ENCODE data around the gene RBM17. TPM values are rescaled to one million over a fixed set of nuclear protein-coding genes. Genes with fewer than 3 reads are reported as not detected.
A peak's percentile ranks its signal among the peaks of the same experiment; 100 is the strongest.
"Not testable (repeated sequence)": the region's sequence is repeated elsewhere in the genome, so short reads cannot be mapped to it uniquely, and the experiment has no call there.

The RBM17 gene
- total RNA-seq, 3 donors from 2014 or later, result 231 to 261 (median 237) TPM

- Mint-ChIP-seq H3K4me1 (ENCODE audit: low read depth) (peaks cover 69% of the 10 kb centered on the region), H3K4me3 (no peak overlapping the region), H3K27me3 (ENCODE audit: low read depth) (no peaks in the 10 kb centered on the region), H3K9me3 (no peaks in the 10 kb centered on the region), H3K36me3 (ENCODE audit: insufficient read depth) (no peaks in the 10 kb centered on the region)
- no peak for DNase-seq
- ATAC-seq, result no peak
Observed at GRCh38 chr10:6138456-6138855, 49.6 kb downstream of the RBM17 start.

GRCh38 chr10:6139470-6139869 is 50.6 kb downstream of the RBM17 start:
- H3K36me3 Mint-ChIP-seq (ENCODE audit: insufficient read depth), result no peaks in the 10 kb centered on the region
- H3K4me3 Mint-ChIP-seq, result peak overlapping the region; percentile 74
- peaks cover 74% of the 10 kb centered on the region for H3K4me1 Mint-ChIP-seq (ENCODE audit: low read depth)

GRCh38 chr10:6140141-6140841 is 51.5 kb downstream of the RBM17 start:
- H3K4me1 Mint-ChIP-seq (ENCODE audit: low read depth), result peaks cover 66% of the 10 kb centered on the region
- DNase-seq (no peak), ATAC-seq (no peak)
- no peaks in the 10 kb centered on the region for H3K36me3 Mint-ChIP-seq (ENCODE audit: insufficient read depth)
- H3K9me3 Mint-ChIP-seq, result no peaks in the 10 kb centered on the region
- peak overlapping the region; percentile 74 for H3K4me3 Mint-ChIP-seq
- no peaks in the 10 kb centered on the region for H3K27me3 Mint-ChIP-seq (ENCODE audit: low read depth)

More at GRCh38 chr10:6139470-6139869, 50.6 kb downstream of the RBM17 start:
- Mint-ChIP-seq H3K9me3 (no peaks in the 10 kb centered on the region), H3K27me3 (ENCODE audit: low read depth) (no peaks in the 10 kb centered on the region)
- DNase-seq (no peak), ATAC-seq (no peak)

- ATAC-seq (no peak), DNase-seq (no peak)
- Mint-ChIP-seq H3K4me3 (peak overlapping the region; percentile 74), H3K9me3 (no peaks in the 10 kb centered on the region), H3K27me3 (ENCODE audit: low read depth) (no peaks in the 10 kb centered on the region), H3K4me1 (ENCODE audit: low read depth) (peaks cover 63% of the 10 kb centered on the region), H3K36me3 (ENCODE audit: insufficient read depth) (no peaks in the 10 kb centered on the region)
Observed at GRCh38 chr10:6140965-6141295, 52.1 kb downstream of the RBM17 start.

GRCh38 chr10:6141296-6142151 is 52.7 kb downstream of the RBM17 start:
- Mint-ChIP-seq H3K4me3 (peak overlapping the region; percentile 74), H3K36me3 (ENCODE audit: insufficient read depth) (no peaks in the 10 kb centered on the region), H3K27me3 (ENCODE audit: low read depth) (no peaks in the 10 kb centered on the region), H3K4me1 (ENCODE audit: low read depth) (peaks cover 63% of the 10 kb centered on the region), H3K9me3 (no peaks in the 10 kb centered on the region)
- ATAC-seq, result peak; percentile 36 to 42
- no peak for DNase-seq

GRCh38 chr10:6142186-6142585 is 53.4 kb downstream of the RBM17 start:
- not testable (repeated sequence) for H3K9me3 Mint-ChIP-seq; H3K36me3 Mint-ChIP-seq (ENCODE audit: insufficient read depth); H3K27me3 Mint-ChIP-seq (ENCODE audit: low read depth); DNase-seq
- H3K4me3 Mint-ChIP-seq, result peak overlapping the region; percentile 38
- H3K4me1 Mint-ChIP-seq (ENCODE audit: low read depth), result peaks cover 63% of the 10 kb centered on the region
- peak in 1 of 2 donors; percentile 5 for ATAC-seq

GRCh38 chr10:6142644-6143043 is 53.8 kb downstream of the RBM17 start:
- Mint-ChIP-seq H3K36me3 (ENCODE audit: insufficient read depth) (peaks cover 4% of the 10 kb centered on the region), H3K4me1 (ENCODE audit: low read depth) (peaks cover 67% of the 10 kb centered on the region), H3K27me3 (ENCODE audit: low read depth) (no peaks in the 10 kb centered on the region), H3K4me3 (peak overlapping the region; percentile 38), H3K9me3 (no peaks in the 10 kb centered on the region)
- DNase-seq (no peak), ATAC-seq (no peak)

GRCh38 chr10:6143181-6143580 is 54.3 kb downstream of the RBM17 start:
- no peak for DNase-seq
- Mint-ChIP-seq H3K9me3 (no peaks in the 10 kb centered on the region), H3K36me3 (ENCODE audit: insufficient read depth) (peaks cover 4% of the 10 kb centered on the region), H3K4me1 (ENCODE audit: low read depth) (peaks cover 73% of the 10 kb centered on the region), H3K4me3 (peak overlapping the region; percentile 26), H3K27me3 (ENCODE audit: low read depth) (no peaks in the 10 kb centered on the region)
- no peak for ATAC-seq

- Mint-ChIP-seq H3K4me3 (peak overlapping the region; percentile 84), H3K9me3 (no peaks in the 10 kb centered on the region), H3K27me3 (ENCODE audit: low read depth) (no peaks in the 10 kb centered on the region), H3K36me3 (ENCODE audit: insufficient read depth) (peaks cover 10% of the 10 kb centered on the region), H3K4me1 (ENCODE audit: low read depth) (peaks cover 78% of the 10 kb centered on the region)
- ATAC-seq (peak; percentile 79 to 84), DNase-seq (peak; percentile 84)
Observed at GRCh38 chr10:6144406-6145165, 55.8 kb downstream of the RBM17 start.

GRCh38 chr10:6145166-6145987 is 56.5 kb downstream of the RBM17 start:
- H3K27me3 Mint-ChIP-seq (ENCODE audit: low read depth), result no peaks in the 10 kb centered on the region
- peaks cover 78% of the 10 kb centered on the region for H3K4me1 Mint-ChIP-seq (ENCODE audit: low read depth)
- DNase-seq (no peak), ATAC-seq (peak in 1 of 2 donors; percentile 0)
- H3K36me3 Mint-ChIP-seq (ENCODE audit: insufficient read depth), result peaks cover 12% of the 10 kb centered on the region
- peak overlapping the region; percentile 84 for H3K4me3 Mint-ChIP-seq
- no peaks in the 10 kb centered on the region for H3K9me3 Mint-ChIP-seq

GRCh38 chr10:6146013-6146785 is 57.4 kb downstream of the RBM17 start:
- Mint-ChIP-seq H3K36me3 (ENCODE audit: insufficient read depth) (peaks cover 12% of the 10 kb centered on the region), H3K9me3 (no peaks in the 10 kb centered on the region), H3K4me1 (ENCODE audit: low read depth) (peaks cover 77% of the 10 kb centered on the region), H3K27me3 (ENCODE audit: low read depth) (no peaks in the 10 kb centered on the region), H3K4me3 (peak overlapping the region; percentile 84)
- DNase-seq (no peak), ATAC-seq (no peak)

- H3K4me3 Mint-ChIP-seq, result peak overlapping the region; percentile 84
- H3K27me3 Mint-ChIP-seq (ENCODE audit: low read depth), result no peaks in the 10 kb centered on the region
- ATAC-seq, result no peak
- peaks cover 75% of the 10 kb centered on the region for H3K4me1 Mint-ChIP-seq (ENCODE audit: low read depth)
- no peaks in the 10 kb centered on the region for H3K9me3 Mint-ChIP-seq
- H3K36me3 Mint-ChIP-seq (ENCODE audit: insufficient read depth), result peaks cover 12% of the 10 kb centered on the region
- no peak for DNase-seq
Observed at GRCh38 chr10:6146921-6147320, 58.1 kb downstream of the RBM17 start.

GRCh38 chr10:6148251-6148701 is 59.4 kb downstream of the RBM17 start:
- ATAC-seq, result no peak
- Mint-ChIP-seq H3K4me3 (peak overlapping the region; percentile 1), H3K36me3 (ENCODE audit: insufficient read depth) (peaks cover 13% of the 10 kb centered on the region), H3K27me3 (ENCODE audit: low read depth) (no peaks in the 10 kb centered on the region), H3K9me3 (no peaks in the 10 kb centered on the region), H3K4me1 (ENCODE audit: low read depth) (peaks cover 67% of the 10 kb centered on the region)
- no peak for DNase-seq

All from activated T-cell treated with anti-CD3 and anti-CD28 coated beads, Interleukin-2, amount 50 U/mL, for 4 hours (primary cell).